DND-41 (cell line): ENCODE measurements around the gene PTPRE.

Source experiments
- EZH2 ChIP-seq: IDR thresholded peaks from 3 replicates; pipeline ENCODE4 v1.6.1; 2012; ENCODE audit warnings: borderline replicate concordance, low read depth, mild to moderate bottlenecking, moderate library complexity, low read length, inconsistent platforms; ENCODE audit not compliant: severe bottlenecking
- TF ChIP-seq, protein P1 (sequence below): IDR thresholded peaks from 2 replicates; pipeline ENCODE4 v1.5.1; 2012; ENCODE audit warnings: borderline replicate concordance, low read length, moderate library complexity, mild to moderate bottlenecking; ENCODE audit not compliant: poor library complexity, severe bottlenecking; ENCODE audit errors: extremely low read depth

DNA sequence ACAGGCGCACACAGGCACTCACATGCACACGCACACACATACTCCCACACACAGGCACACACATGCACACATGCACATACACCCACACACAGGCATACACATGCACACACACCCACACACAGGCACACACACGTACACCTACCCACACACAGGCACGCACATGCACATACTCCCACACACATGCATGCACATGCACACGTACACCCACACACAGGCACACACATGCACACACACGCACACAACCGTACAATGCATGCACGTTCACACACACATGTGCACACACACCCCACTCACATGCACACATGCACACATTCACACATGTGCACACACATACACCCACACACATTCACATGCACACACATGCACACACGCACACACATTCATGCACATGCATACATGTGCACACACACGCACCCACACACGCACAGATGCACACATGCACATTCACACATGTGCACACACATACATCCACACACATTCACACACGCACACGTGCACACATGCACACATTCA, 160.0 kb downstream of the PTPRE start:
- TF ChIP-seq, protein P1, sequence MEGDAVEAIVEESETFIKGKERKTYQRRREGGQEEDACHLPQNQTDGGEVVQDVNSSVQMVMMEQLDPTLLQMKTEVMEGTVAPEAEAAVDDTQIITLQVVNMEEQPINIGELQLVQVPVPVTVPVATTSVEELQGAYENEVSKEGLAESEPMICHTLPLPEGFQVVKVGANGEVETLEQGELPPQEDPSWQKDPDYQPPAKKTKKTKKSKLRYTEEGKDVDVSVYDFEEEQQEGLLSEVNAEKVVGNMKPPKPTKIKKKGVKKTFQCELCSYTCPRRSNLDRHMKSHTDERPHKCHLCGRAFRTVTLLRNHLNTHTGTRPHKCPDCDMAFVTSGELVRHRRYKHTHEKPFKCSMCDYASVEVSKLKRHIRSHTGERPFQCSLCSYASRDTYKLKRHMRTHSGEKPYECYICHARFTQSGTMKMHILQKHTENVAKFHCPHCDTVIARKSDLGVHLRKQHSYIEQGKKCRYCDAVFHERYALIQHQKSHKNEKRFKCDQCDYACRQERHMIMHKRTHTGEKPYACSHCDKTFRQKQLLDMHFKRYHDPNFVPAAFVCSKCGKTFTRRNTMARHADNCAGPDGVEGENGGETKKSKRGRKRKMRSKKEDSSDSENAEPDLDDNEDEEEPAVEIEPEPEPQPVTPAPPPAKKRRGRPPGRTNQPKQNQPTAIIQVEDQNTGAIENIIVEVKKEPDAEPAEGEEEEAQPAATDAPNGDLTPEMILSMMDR: no peak
- TF ChIP-seq EZH2: no peak
